Hepatocyte (in vitro differentiated cells): Measurements from ENCODE around the gene SLAMF9. TPM values are rescaled to one million over a fixed set of nuclear protein-coding genes. Genes with fewer than 3 reads are reported as not detected.
A peak's percentile ranks its signal among the peaks of the same experiment; 100 is the strongest.

Source experiments
- DNase-seq: peaks from one replicate; pipeline ENCODE4 v3.0.0-alpha.2; 2016; ENCODE audit warnings: low spot score
- H2AFZ ChIP-seq: fragments of 200-600 bp; sonication (generic); 2 replicates; pipeline ENCODE4 v1.6.0; 2016; ENCODE audit warnings: antibody characterized with exemption, mild to moderate bottlenecking
- H3K27ac ChIP-seq: fragments of 200-600 bp; sonication (generic); 2 replicates; pipeline ENCODE4 v1.5.1; 2016; ENCODE audit warnings: mild to moderate bottlenecking
- H3K27me3 ChIP-seq: fragments of 200-600 bp; sonication (generic); 2 replicates; pipeline ENCODE4 v1.6.1; 2016
- H3K36me3 ChIP-seq: fragments of 200-600 bp; sonication (generic); replicated peaks from 2 replicates; pipeline ENCODE4 v1.5.1; 2016; ENCODE audit warnings: low read depth; ENCODE audit not compliant: insufficient read depth
- H3K4me1 ChIP-seq: fragments of 200-600 bp; sonication (generic); 2 replicates; pipeline ENCODE4 v1.5.1; 2016; ENCODE audit warnings: mild to moderate bottlenecking, moderate library complexity; ENCODE audit not compliant: insufficient read depth
- H3K4me2 ChIP-seq: fragments of 200-600 bp; sonication (generic); 2 replicates; pipeline ENCODE4 v1.6.0; 2016
- H3K4me3 ChIP-seq: fragments of 200-600 bp; sonication (generic); 2 replicates; pipeline ENCODE4 v1.5.1; 2016; ENCODE audit warnings: mild to moderate bottlenecking
- H3K79me2 ChIP-seq: fragments of 200-600 bp; sonication (generic); 2 replicates; pipeline ENCODE4 v1.6.0; 2017; ENCODE audit warnings: mild to moderate bottlenecking
- H3K9me2 ChIP-seq: fragments of 200-600 bp; sonication (generic); replicated peaks from 2 replicates; pipeline ENCODE4 v1.6.0; 2017; ENCODE audit warnings: mild to moderate bottlenecking; ENCODE audit not compliant: insufficient read depth
- H3K9me3 ChIP-seq: fragments of 200-600 bp; sonication (generic); 2 replicates; pipeline ENCODE4 v1.5.1; 2016; ENCODE audit warnings: low read depth, mild to moderate bottlenecking
- H4K20me1 ChIP-seq: fragments of 200-600 bp; sonication (generic); 2 replicates; pipeline ENCODE4 v1.6.0; 2016; ENCODE audit warnings: mild to moderate bottlenecking; ENCODE audit not compliant: insufficient read depth, poor library complexity, severe bottlenecking
- EZH2 ChIP-seq: fragments of 200-600 bp; sonication (generic); IDR thresholded peaks from 2 replicates; pipeline ENCODE4 v1.6.1; 2016; ENCODE audit warnings: antibody characterized with exemption, mild to moderate bottlenecking, borderline replicate concordance
- EZH2phosphoT487 ChIP-seq: fragments of 200-600 bp; sonication (generic); IDR thresholded peaks from one replicate; pipeline ENCODE4 v1.6.1; 2018; ENCODE audit warnings: antibody characterized with exemption, mild to moderate bottlenecking, low read depth, moderate library complexity; ENCODE audit not compliant: unreplicated experiment, severe bottlenecking
- WGBS: methylation state at CpG from one replicate; pipeline ENCODE4 v1.1.6; 2016; ENCODE audit warnings: low lambda C conversion rate; ENCODE audit errors: missing lambda C conversion rate; 5-methylcytosine and 5-hydroxymethylcytosine counted together
- polyA plus RNA-seq: library from polyadenylated mRNA; unstranded; fragments of >200 nt; fragmentation: Nextera tagmentation; extraction: Ambion mirVana; gene quantifications from 2 replicates; pipeline ENCODE4 v1.2.1, GENCODE V29; 2016
- total RNA-seq: library from RNA; depleted of rRNA; stranded (reverse); fragments of >200 nt; gene quantifications from 2 replicates; pipeline ENCODE4 v1.2.3, GENCODE V29; 2014
- TF ChIP-seq, protein P1 (sequence below): fragments of 200-600 bp; sonication (generic); IDR thresholded peaks from 2 replicates; pipeline ENCODE4 v1.5.1; 2016; ENCODE audit warnings: antibody characterized with exemption, mild to moderate bottlenecking; ENCODE audit not compliant: poor library complexity

Gene SLAMF9
- total and polyA plus RNA-seq, 2 experiments from 2014 or later, result not detected

DNA sequence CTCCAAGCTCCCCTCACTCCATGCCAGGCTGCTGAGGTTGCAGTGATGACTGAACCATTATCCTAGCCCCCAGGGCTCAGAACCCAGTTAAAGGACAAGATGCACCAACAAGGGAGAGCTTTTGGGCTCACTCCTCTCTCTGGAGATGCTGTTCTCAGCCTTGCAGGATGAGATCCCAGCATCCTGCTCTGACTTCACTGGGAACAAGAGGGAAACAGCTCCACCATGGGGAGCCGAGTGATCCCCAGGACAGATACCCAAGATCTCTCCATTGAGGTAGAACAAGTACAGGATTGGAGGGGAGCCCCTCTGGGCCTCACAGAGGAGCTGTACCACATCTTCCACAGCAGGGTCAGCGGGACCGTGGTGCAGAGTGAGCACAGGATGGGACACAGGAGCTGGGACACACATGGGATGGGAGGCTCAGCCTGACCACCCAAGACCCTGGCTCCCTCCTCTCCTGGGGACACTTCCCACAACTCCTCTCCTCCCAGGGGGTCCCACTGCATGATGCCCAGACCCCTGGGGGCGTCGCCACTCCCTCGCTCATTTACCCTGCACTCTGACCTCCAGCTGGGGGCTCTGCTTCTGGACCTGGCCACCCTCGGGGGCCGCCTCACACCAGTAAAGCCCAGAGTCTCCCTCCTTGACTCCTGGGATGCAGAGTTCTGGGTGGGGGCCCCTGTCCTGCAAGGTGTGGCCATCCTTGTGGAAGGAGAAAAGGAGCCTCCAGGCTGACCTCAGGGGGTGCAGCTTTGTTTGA lies 18.6 kb upstream of the SLAMF9 start:
- H3K36me3 ChIP-seq, result no peaks in the 10 kb centered on the region
- no peaks in the 10 kb centered on the region for H3K9me3 ChIP-seq
- H3K27me3 ChIP-seq, result no peaks in the 10 kb centered on the region
- H4K20me1 ChIP-seq, result no peaks in the 10 kb centered on the region
- no peaks in the 10 kb centered on the region for H3K9me2 ChIP-seq
- H3K4me2 ChIP-seq, result no peak overlapping the region
- H3K4me3 ChIP-seq, result no peak overlapping the region
- TF ChIP-seq EZH2 (no peak), EZH2phosphoT487 (no peak)
- TF ChIP-seq, protein P1, sequence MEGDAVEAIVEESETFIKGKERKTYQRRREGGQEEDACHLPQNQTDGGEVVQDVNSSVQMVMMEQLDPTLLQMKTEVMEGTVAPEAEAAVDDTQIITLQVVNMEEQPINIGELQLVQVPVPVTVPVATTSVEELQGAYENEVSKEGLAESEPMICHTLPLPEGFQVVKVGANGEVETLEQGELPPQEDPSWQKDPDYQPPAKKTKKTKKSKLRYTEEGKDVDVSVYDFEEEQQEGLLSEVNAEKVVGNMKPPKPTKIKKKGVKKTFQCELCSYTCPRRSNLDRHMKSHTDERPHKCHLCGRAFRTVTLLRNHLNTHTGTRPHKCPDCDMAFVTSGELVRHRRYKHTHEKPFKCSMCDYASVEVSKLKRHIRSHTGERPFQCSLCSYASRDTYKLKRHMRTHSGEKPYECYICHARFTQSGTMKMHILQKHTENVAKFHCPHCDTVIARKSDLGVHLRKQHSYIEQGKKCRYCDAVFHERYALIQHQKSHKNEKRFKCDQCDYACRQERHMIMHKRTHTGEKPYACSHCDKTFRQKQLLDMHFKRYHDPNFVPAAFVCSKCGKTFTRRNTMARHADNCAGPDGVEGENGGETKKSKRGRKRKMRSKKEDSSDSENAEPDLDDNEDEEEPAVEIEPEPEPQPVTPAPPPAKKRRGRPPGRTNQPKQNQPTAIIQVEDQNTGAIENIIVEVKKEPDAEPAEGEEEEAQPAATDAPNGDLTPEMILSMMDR, result no peak
- H2AFZ ChIP-seq, result no peak overlapping the region
- no peaks in the 10 kb centered on the region for H3K79me2 ChIP-seq
- over 99% methylated on average over 7 of the region's 8 CpGs for WGBS
- H3K27ac ChIP-seq, result no peak overlapping the region
- H3K4me1 ChIP-seq, result peaks cover 23% of the 10 kb centered on the region
- DNase-seq, result no peak

DNA sequence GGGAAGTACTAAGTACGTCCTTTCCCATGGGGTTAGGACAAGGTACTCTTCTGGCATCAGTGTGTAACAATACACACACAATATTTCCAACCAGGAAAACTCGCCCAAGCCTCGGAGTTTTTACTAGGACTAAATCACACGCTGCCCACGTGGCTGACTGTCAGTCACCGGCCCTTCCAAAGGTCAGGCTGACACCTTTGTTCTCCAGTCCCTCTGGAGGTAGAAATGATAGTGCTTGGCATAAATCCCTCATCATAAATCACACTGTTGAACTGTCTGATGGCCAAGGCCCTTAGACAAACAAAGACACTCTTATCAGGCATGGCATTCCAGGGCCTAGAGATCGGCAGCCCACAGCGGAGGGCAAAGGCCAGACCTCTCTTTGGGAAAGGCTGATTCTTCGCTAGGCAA lies 16.9 kb upstream of the SLAMF9 start:
- Histone ChIP-seq H3K36me3 (no peaks in the 10 kb centered on the region), H3K9me2 (no peaks in the 10 kb centered on the region), H3K27ac (peak overlapping the region; percentile 78), H2AFZ (no peak overlapping the region), H3K27me3 (no peaks in the 10 kb centered on the region), H3K4me2 (peak overlapping the region; percentile 3), H3K4me3 (no peak overlapping the region), H3K79me2 (no peaks in the 10 kb centered on the region), H3K4me1 (peaks cover 23% of the 10 kb centered on the region), H4K20me1 (no peaks in the 10 kb centered on the region), H3K9me3 (no peaks in the 10 kb centered on the region)
- DNase-seq, result peak; percentile 84
- no peak for TF ChIP-seq EZH2phosphoT487
- TF ChIP-seq, protein P1, result no peak
- TF ChIP-seq EZH2, result no peak
- WGBS, result 18% methylated on average over 9 of the region's 9 CpGs

DNA sequence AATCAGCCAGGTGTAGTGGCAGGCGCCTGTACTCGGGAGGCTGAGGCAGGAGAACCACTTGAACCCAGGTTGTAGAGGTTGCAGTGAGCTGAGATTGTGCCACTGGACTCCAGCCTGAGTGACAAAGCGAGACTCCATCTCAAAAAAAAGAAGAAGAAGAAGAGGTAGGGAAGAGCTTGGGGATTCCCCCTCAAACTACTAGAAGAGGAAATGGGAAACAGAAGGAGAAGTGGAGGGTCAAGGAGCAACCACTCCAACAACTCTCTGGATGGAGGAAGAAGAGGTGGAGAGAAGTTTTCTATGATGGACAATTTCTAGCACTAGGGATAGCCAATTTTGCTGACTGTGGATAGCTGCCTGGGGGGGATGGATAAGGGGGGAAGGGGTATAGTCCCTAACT lies 14.9 kb upstream of the SLAMF9 start:
- Histone ChIP-seq H3K27ac (no peak overlapping the region), H3K79me2 (no peaks in the 10 kb centered on the region), H2AFZ (no peak overlapping the region), H3K9me2 (no peaks in the 10 kb centered on the region), H3K36me3 (no peaks in the 10 kb centered on the region), H3K4me3 (no peak overlapping the region), H4K20me1 (no peaks in the 10 kb centered on the region), H3K9me3 (no peaks in the 10 kb centered on the region), H3K4me2 (no peak overlapping the region), H3K27me3 (no peaks in the 10 kb centered on the region), H3K4me1 (peaks cover 23% of the 10 kb centered on the region)
- WGBS, result 97% methylated on average over 3 of the region's 3 CpGs
- TF ChIP-seq, protein P1, result no peak
- no peak for TF ChIP-seq EZH2
- no peak for TF ChIP-seq EZH2phosphoT487
- no peak for DNase-seq
